ENCODE data around the gene LECT2. TPM values are rescaled to one million over a fixed set of nuclear protein-coding genes. Genes with fewer than 3 reads are reported as not detected.

The LECT2 gene
- total and polyA plus RNA-seq, 2 donors from 2014 or later: not detected

DNA sequence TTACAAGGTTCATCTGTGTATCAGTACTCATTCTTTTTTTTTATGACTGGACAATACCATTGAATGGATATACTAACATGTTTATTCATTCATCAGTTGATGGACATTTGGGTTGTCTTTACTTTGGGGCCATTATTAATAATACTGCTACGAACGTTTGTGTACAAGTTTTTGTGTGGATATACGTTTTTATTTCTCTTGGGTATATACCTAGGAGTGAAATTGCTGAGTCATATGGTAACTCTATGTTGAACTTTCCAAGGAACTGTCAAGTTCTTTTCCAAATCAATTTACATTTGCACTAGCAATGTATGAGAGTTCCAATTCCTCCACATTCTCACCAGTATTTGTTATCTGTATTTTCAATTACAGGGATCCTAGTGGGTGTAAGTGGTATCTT, 12.0 kb upstream of the LECT2 start:
- FAIRE-seq: no peak

DNA sequence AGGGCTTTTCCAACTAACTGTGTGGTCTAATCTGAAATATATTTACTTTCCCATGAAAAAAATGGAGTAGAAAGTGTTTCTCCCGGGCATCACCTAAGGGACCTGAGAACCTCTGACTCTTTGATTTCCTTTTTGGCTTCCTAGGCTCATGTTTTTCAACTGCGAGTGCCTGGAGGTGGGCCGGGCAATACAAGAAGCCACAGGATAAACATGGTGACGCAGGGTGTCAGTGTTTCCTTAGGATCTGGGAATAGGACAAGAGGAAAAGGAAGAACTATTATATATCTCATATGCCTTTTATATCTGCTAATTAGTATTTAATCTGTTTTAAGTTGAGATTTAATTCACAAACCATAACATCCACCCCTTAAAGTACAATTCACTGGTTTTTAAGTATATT, 11.4 kb upstream of the LECT2 start:
- no peaks in the 10 kb centered on the region for H3K36me3 ChIP-seq (ENCODE audit: control insufficient read depth in 2 of 3, insufficient read depth in 3 of 3, low read length in 3 of 3)
- FAIRE-seq (no peak), DNase-seq (no peak)
- TF ChIP-seq, protein P1, sequence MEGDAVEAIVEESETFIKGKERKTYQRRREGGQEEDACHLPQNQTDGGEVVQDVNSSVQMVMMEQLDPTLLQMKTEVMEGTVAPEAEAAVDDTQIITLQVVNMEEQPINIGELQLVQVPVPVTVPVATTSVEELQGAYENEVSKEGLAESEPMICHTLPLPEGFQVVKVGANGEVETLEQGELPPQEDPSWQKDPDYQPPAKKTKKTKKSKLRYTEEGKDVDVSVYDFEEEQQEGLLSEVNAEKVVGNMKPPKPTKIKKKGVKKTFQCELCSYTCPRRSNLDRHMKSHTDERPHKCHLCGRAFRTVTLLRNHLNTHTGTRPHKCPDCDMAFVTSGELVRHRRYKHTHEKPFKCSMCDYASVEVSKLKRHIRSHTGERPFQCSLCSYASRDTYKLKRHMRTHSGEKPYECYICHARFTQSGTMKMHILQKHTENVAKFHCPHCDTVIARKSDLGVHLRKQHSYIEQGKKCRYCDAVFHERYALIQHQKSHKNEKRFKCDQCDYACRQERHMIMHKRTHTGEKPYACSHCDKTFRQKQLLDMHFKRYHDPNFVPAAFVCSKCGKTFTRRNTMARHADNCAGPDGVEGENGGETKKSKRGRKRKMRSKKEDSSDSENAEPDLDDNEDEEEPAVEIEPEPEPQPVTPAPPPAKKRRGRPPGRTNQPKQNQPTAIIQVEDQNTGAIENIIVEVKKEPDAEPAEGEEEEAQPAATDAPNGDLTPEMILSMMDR (IDR thresholded peaks at IDR 0.05; ENCODE audit: borderline replicate concordance, extremely low read depth, insufficient read depth): no peak
- H3K27me3 ChIP-seq (ENCODE audit: control insufficient read depth, insufficient read depth, low read length): no peaks in the 10 kb centered on the region
- H3K4me1 ChIP-seq (ENCODE audit: control insufficient read depth in 2 of 3, insufficient read depth in 2 of 3, low read depth in 1 of 3, low read length in 3 of 3): no peaks in the 10 kb centered on the region
- H3K4me3 ChIP-seq (ENCODE audit: low read length in 3 of 3): no peak overlapping the region
- no peak overlapping the region for H3K9ac ChIP-seq (ENCODE audit: low read length in 3 of 3)
- intact Hi-C loops (cut with DNase I): no loop called here
- no peaks in the 10 kb centered on the region for H3K9me3 ChIP-seq (ENCODE audit: control insufficient read depth in 2 of 3, insufficient read depth in 1 of 3, low read length in 3 of 3)
- no peak overlapping the region for H3K27ac ChIP-seq (ENCODE audit: low read depth in 2 of 2, low read length in 2 of 2)

More for the DNA sequence above, 12.0 kb upstream of the LECT2 start:
- DNase-seq: no peak
- Histone ChIP-seq H3K36me3 (ENCODE audit: control insufficient read depth in 2 of 3, insufficient read depth in 3 of 3, low read length in 3 of 3) (no peaks in the 10 kb centered on the region), H3K9ac (ENCODE audit: low read length in 3 of 3) (no peak overlapping the region), H3K9me3 (ENCODE audit: control insufficient read depth in 2 of 3, insufficient read depth in 1 of 3, low read length in 3 of 3) (no peaks in the 10 kb centered on the region), H3K27ac (ENCODE audit: low read depth in 2 of 2, low read length in 2 of 2) (no peak overlapping the region), H3K4me1 (ENCODE audit: control insufficient read depth in 2 of 3, insufficient read depth in 2 of 3, low read depth in 1 of 3, low read length in 3 of 3) (no peaks in the 10 kb centered on the region), H3K4me3 (ENCODE audit: low read length in 3 of 3) (no peak overlapping the region), H3K27me3 (ENCODE audit: control insufficient read depth, insufficient read depth, low read length) (no peaks in the 10 kb centered on the region)
- intact Hi-C loops (cut with DNase I): no loop called here
- TF ChIP-seq, protein P1 (IDR thresholded peaks at IDR 0.05; ENCODE audit: borderline replicate concordance, extremely low read depth, insufficient read depth): no peak

DNA sequence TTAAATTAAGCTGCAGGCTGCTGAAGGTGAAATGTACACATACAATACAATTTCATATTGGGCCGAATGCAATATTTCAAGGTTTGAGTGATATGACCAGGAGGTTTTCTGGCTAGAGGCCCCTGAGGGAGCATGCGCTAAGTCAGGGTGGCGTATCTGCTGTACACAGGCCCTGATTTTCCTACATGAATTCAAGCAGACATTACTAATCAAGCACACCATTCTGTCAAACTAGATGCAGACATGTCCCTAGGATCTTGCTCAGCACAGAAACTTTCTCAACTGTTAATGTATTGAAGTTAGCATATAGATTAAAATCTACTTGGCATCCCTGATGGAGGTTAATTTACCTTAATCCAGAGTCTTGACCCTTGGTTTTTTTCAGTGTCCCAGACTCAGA, 10.7 kb upstream of the LECT2 start:
- intact Hi-C loops (cut with DNase I): no loop called here
- Histone ChIP-seq H3K9me3 (ENCODE audit: control insufficient read depth in 2 of 3, insufficient read depth in 1 of 3, low read length in 3 of 3) (no peaks in the 10 kb centered on the region), H3K9ac (ENCODE audit: low read length in 3 of 3) (no peak overlapping the region), H3K27me3 (ENCODE audit: control insufficient read depth, insufficient read depth, low read length) (no peaks in the 10 kb centered on the region), H3K4me1 (ENCODE audit: control insufficient read depth in 2 of 3, insufficient read depth in 2 of 3, low read depth in 1 of 3, low read length in 3 of 3) (no peaks in the 10 kb centered on the region), H3K36me3 (ENCODE audit: control insufficient read depth in 2 of 3, insufficient read depth in 3 of 3, low read length in 3 of 3) (no peaks in the 10 kb centered on the region), H3K4me3 (ENCODE audit: low read length in 3 of 3) (no peak overlapping the region), H3K27ac (ENCODE audit: low read depth in 2 of 2, low read length in 2 of 2) (no peak overlapping the region)
- TF ChIP-seq, protein P1 (IDR thresholded peaks at IDR 0.05; ENCODE audit: borderline replicate concordance, extremely low read depth, insufficient read depth): no peak
- no peak for DNase-seq
- no peak for FAIRE-seq

DNA sequence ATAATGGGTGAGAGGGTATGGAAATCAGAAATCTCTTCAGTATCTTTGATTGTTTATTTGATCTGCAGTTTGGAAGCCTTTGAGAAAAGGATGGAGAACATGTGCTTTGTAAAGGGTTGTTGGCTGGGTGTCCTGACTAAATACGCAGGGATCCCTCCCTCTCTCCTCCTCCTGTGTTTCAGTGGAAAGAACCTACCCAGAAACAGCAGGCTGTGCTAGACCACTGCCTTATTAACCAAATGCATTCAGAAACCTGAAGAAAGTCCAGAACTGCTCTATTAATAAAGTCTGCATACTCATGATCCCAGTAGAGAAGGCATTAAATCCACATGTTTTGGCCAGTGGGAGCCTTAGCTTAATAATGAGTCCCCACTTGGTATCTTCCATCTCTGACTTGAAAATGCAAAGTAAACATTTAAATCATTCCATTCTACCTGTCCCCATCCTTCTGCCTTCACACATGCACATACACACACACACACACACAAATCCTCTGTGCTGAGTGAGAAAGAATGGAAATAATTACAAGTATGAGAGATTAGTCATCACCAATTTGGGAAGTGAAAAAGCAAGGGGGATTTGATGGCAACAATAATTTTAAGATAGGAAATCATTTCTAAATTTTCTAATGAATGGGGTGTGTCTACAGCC, 10.0 kb upstream of the LECT2 start:
- DNase-seq: peak in 1 of 5 donors; percentile 53
- TF ChIP-seq, protein P1 (IDR thresholded peaks at IDR 0.05; ENCODE audit: borderline replicate concordance, extremely low read depth, insufficient read depth): no peak
- Histone ChIP-seq H3K9me3 (ENCODE audit: control insufficient read depth in 2 of 3, insufficient read depth in 1 of 3, low read length in 3 of 3) (no peaks in the 10 kb centered on the region), H3K4me3 (ENCODE audit: low read length in 3 of 3) (no peak overlapping the region), H3K36me3 (ENCODE audit: control insufficient read depth in 2 of 3, insufficient read depth in 3 of 3, low read length in 3 of 3) (no peaks in the 10 kb centered on the region), H3K4me1 (ENCODE audit: control insufficient read depth in 2 of 3, insufficient read depth in 2 of 3, low read depth in 1 of 3, low read length in 3 of 3) (no peaks in the 10 kb centered on the region), H3K27me3 (ENCODE audit: control insufficient read depth, insufficient read depth, low read length) (no peaks in the 10 kb centered on the region), H3K27ac (ENCODE audit: low read depth in 2 of 2, low read length in 2 of 2) (no peak overlapping the region), H3K9ac (ENCODE audit: low read length in 3 of 3) (no peak overlapping the region)
- no peak for FAIRE-seq
- intact Hi-C loops (cut with DNase I): no loop called here

Data from kidney (tissue), 14 donors.